WERI-Rb-1 (cell line): ENCODE measurements around the gene PDK2.

Experiments
- DNase-seq: peaks from one replicate; pipeline ENCODE4 v3.0.0-alpha.2; 2020
- H3K27ac ChIP-seq: fragments of 250-450 bp; sonication (Bioruptor Pico); 2 replicates; pipeline ENCODE4 v1.5.1; 2020; ENCODE audit warnings: mild to moderate bottlenecking, moderate library complexity
- H3K27me3 ChIP-seq: fragments of 250-450 bp; sonication (Bioruptor Pico); 2 replicates; pipeline ENCODE4 v1.5.1; 2021; ENCODE audit warnings: mild to moderate bottlenecking, low read depth, moderate library complexity; ENCODE audit not compliant: insufficient read depth, severe bottlenecking
- H3K36me3 ChIP-seq: fragments of 250-450 bp; sonication (Bioruptor Pico); 2 replicates; pipeline ENCODE4 v1.5.1; 2020; ENCODE audit warnings: mild to moderate bottlenecking, moderate library complexity
- H3K4me3 ChIP-seq: 2 replicates; pipeline ENCODE4 v1.5.1; 2011; ENCODE audit warnings: low read depth, mild to moderate bottlenecking, control low read depth, low read length
- H3K9me3 ChIP-seq: fragments of 250-450 bp; sonication (Bioruptor Pico); 2 replicates; pipeline ENCODE4 v1.5.1; 2021; ENCODE audit warnings: mild to moderate bottlenecking, moderate library complexity; ENCODE audit not compliant: severe bottlenecking
- TF ChIP-seq, protein P1 (sequence below): IDR thresholded peaks from 2 replicates; pipeline ENCODE4 v1.5.1; 2011; ENCODE audit warnings: low read depth, mild to moderate bottlenecking, control low read depth, inconsistent platforms, low read length

The PDK2 gene

DNA sequence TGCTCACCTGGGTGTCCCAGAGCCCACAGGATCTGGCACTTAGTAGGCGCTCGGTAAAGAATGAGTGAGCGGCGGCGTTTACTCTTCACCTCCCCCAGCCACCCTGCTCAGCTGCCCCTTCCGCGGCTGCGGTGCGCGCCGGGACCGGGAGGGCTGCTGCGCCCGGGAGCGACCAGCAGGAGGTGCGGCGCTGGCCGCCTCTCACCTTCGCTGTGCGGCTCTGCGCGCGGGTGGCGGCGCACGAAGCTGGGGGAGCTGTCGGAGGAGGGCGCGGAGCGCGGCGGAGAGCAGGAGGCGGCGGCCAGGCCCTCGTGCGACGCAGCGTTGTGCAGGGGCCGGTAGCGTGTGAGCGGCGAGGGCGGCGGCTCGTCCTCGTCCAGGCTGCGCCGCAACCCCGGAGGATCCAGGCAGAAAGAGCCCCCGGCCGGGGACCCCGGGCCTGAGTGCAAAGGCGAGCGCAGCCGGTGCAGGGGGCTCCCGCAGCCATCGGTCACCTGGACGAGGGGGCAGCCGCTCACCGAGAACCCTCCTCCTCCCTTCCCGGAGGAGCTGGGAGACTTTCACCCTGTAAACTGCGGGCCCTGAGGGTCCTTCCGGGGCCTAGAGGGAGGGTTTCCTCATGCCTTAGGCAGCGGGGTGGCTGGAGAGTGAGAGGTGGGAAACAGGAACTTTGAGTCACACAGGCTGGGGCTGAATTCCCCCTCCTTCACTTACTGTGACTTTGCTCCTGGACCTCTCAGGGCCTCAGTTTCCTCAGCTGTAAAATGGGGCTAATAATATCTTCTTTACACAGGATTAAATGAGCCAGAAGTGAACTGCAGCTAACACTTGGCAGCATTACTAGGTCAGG is 22.3 kb downstream of the PDK2 start:
- Histone ChIP-seq H3K9me3 (no peaks in the 10 kb centered on the region), H3K36me3 (peaks cover 36% of the 10 kb centered on the region), H3K27ac (no peak overlapping the region), H3K27me3 (no peaks in the 10 kb centered on the region), H3K4me3 (no peak overlapping the region)
- TF ChIP-seq, protein P1, sequence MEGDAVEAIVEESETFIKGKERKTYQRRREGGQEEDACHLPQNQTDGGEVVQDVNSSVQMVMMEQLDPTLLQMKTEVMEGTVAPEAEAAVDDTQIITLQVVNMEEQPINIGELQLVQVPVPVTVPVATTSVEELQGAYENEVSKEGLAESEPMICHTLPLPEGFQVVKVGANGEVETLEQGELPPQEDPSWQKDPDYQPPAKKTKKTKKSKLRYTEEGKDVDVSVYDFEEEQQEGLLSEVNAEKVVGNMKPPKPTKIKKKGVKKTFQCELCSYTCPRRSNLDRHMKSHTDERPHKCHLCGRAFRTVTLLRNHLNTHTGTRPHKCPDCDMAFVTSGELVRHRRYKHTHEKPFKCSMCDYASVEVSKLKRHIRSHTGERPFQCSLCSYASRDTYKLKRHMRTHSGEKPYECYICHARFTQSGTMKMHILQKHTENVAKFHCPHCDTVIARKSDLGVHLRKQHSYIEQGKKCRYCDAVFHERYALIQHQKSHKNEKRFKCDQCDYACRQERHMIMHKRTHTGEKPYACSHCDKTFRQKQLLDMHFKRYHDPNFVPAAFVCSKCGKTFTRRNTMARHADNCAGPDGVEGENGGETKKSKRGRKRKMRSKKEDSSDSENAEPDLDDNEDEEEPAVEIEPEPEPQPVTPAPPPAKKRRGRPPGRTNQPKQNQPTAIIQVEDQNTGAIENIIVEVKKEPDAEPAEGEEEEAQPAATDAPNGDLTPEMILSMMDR, result 0 out of 2 replicates have a peak, but pooled peaks have one; percentile 22
- DNase-seq, result no peak

DNA sequence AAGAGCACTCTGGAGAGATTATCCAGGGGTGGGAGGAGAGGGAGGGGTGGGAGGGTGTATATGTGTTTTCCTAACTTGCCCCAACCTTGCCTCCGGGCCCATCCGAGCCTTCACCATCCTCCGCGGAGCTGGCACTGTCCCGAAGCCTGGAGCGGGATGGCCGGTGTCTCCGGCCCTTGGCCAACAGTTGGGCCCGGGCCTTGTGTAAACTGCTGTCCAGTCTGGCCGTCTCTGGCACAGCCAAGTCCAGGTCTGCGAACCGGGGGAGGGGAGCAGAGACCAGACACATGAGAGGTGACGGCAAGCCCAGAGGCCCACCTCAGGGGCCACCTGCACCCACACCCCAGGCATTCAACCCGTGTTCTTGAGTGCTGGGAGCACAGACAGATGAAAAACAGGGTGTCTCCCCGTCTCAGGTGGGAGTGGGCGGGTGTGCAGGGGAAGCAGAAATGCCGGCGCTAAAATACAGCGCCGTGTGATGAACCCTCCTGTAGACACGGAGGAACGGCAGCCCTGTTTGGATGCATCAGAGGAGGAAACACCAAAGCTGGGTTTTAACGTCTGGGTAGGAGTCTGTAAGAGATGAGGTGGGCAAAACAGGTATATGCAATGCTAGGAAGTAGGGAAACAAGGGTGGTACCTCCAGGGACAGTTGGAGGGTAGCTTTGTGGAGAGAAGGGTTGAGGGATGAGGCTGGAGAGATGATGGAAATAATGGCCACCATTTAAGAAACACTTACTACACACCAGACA is 23.1 kb downstream of the PDK2 start:
- DNase-seq, result no peak
- Histone ChIP-seq H3K9me3 (no peaks in the 10 kb centered on the region), H3K27me3 (no peaks in the 10 kb centered on the region), H3K27ac (no peak overlapping the region), H3K4me3 (no peak overlapping the region), H3K36me3 (peaks cover 28% of the 10 kb centered on the region)
- TF ChIP-seq, protein P1, result no peak

DNA sequence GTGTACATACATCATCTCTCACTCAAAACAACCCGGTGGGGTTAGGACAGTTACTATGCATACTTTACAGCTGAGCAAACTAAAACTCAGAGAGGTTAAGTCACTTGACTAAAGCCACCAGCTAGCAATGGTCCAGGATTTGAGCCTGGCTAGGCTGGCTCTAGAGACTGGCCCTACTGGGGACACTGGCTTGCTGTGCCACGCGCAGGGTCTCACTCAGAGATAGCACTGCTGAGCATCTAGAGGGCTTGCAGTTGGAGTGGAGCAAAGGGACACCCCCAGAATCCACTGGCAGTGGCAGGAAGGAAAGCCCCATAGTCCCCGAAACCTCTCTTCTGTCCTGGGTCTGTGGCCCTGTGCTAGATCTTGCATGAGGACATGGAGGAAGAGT is 23.7 kb downstream of the PDK2 start:
- DNase-seq, result no peak
- TF ChIP-seq, protein P1, result no peak
- no peak overlapping the region for H3K4me3 ChIP-seq
- H3K27ac ChIP-seq, result no peak overlapping the region
- H3K9me3 ChIP-seq, result no peaks in the 10 kb centered on the region
- H3K36me3 ChIP-seq, result peaks cover 23% of the 10 kb centered on the region
- H3K27me3 ChIP-seq, result no peaks in the 10 kb centered on the region

DNA sequence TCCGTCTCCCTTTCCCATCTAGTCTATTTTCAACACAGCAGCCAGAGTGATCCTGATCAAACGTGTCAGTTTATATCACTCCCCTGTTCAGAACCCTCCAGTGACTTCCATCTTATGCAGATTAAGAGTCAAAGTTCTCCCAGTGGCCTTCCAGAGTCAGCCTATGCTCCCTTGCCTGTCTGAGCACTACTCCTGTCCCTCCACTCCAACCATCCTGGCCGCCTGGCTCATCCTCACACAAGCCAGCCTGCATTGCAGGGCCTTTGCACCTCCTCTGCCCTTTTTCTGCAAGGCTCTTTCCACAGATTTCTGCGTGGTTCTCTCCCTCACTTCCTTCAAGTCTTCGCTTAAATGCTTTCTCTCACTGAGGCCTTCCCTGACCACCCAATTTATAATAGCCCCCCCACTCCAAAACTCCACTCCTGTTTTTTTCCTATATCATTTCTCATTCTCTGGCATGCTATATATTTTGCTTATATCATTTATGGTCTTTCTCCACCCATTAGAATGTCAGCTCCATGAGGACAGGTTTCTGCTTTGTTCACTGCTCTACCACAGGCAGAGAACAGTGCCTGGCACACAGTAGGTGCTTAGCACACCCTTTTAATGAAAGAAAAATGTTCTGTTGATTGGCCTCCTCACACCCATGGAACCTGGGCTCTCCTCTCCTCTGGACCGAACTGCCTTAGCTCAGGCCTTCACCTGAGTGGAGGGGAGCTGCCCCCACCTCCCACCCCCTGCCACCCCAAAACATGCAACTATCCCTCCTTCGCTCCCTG is 25.5 kb downstream of the PDK2 start:
- H3K27ac ChIP-seq, result no peak overlapping the region
- no peaks in the 10 kb centered on the region for H3K27me3 ChIP-seq

DNA sequence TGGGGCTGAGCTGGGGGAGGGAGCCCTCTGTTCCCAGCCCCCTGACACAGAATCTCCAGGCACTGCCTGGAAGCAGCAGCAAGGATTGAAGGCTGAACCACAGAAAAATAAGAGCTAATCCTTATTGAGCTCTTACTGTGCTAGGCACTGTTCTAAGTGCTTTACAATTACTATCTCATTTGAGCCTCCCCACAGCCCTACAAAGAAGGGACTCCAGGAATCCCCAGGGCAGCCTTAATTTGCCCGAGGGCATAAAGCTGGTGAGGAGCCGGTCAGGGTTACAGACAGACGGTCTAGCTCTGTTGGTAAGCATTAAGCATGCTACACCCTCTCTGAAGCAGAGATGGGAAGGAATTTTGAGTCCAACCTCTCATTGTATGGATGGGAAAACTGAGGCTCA is 27.8 kb downstream of the PDK2 start:
- Histone ChIP-seq H3K4me3 (no peak overlapping the region), H3K36me3 (peaks cover 17% of the 10 kb centered on the region), H3K27ac (peak overlapping the region; percentile 15), H3K27me3 (no peaks in the 10 kb centered on the region), H3K9me3 (no peaks in the 10 kb centered on the region)
- no peak for DNase-seq
- TF ChIP-seq, protein P1, result no peak

More for the DNA sequence above, 25.5 kb downstream of the PDK2 start:
- H3K36me3 ChIP-seq, result peaks cover 27% of the 10 kb centered on the region
- no peak for DNase-seq
- TF ChIP-seq, protein P1, result no peak
- no peak overlapping the region for H3K4me3 ChIP-seq
- no peaks in the 10 kb centered on the region for H3K9me3 ChIP-seq
